Measurements from ENCODE around the gene LRPAP1. TPM values are rescaled to one million over a fixed set of nuclear protein-coding genes. Genes with fewer than 3 reads are reported as not detected.

LRPAP1 gene
- total and polyA plus RNA-seq, 9 donors: 74.3 to 179 (median 135) TPM

- Histone ChIP-seq H3K4me3 (no peak overlapping the region), H3K9me3 (no peaks in the 10 kb centered on the region), H3K27me3 (no peaks in the 10 kb centered on the region), H3K4me1 (ENCODE audit: insufficient read depth) (no peaks in the 10 kb centered on the region), H3K27ac (no peak overlapping the region), H3K36me3 (peaks cover 2% of the 10 kb centered on the region)
- intact Hi-C loops (cut with DNase I): no loop called here
- WGBS, 3 donors: 88 to 92% (median 90%) methylated on average over 31 of the region's 31 CpGs
- TF ChIP-seq POLR2A (IDR thresholded peaks at IDR 0.05) (no peak), EP300 (IDR thresholded peaks at IDR 0.05) (no peak)
- TF ChIP-seq, protein P1, sequence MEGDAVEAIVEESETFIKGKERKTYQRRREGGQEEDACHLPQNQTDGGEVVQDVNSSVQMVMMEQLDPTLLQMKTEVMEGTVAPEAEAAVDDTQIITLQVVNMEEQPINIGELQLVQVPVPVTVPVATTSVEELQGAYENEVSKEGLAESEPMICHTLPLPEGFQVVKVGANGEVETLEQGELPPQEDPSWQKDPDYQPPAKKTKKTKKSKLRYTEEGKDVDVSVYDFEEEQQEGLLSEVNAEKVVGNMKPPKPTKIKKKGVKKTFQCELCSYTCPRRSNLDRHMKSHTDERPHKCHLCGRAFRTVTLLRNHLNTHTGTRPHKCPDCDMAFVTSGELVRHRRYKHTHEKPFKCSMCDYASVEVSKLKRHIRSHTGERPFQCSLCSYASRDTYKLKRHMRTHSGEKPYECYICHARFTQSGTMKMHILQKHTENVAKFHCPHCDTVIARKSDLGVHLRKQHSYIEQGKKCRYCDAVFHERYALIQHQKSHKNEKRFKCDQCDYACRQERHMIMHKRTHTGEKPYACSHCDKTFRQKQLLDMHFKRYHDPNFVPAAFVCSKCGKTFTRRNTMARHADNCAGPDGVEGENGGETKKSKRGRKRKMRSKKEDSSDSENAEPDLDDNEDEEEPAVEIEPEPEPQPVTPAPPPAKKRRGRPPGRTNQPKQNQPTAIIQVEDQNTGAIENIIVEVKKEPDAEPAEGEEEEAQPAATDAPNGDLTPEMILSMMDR (IDR thresholded peaks at IDR 0.05): no peak
- DNase-seq: peak in 2 of 5 donors; percentile 15 to 25
Observed at GRCh38 chr4:3520796-3521600, 11.2 kb downstream of the LRPAP1 start.

DNA sequence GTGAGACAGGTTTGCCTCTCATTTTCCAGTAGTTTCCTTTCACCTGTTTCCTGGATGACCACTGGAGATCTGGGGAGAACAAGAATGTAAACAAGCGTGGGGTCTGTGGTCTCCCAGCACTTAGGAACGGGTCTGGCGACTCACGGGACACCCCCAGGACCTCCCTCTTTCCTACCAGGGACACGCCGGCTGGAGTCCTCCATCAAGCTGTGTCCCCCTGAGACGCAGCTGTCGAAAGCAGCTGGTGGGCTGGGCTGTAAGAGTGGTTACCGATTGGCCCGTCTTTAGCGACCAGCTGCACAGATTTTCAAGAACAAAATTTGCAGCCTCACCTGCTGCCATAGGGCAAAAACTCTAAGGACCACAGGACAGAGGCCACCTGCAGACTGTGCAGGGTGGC, 11.9 kb downstream of the LRPAP1 start:
- intact Hi-C loops (cut with DNase I): no loop called here
- WGBS, 3 donors: 82 to 89% (median 82%) methylated on average over 11 of the region's 11 CpGs
- DNase-seq: peak in 2 of 5 donors; percentile 13 to 24

GRCh38 chr4:3519468-3520264, 12.6 kb downstream of the LRPAP1 start:
- H3K4me3 ChIP-seq: no peak overlapping the region
- WGBS, 3 donors: 90 to 92% (median 92%) methylated on average over 23 of the region's 23 CpGs
- no peak overlapping the region for H3K27ac ChIP-seq
- intact Hi-C loops (cut with DNase I): no loop called here
- peak in 2 of 5 donors; percentile 7 to 14 for DNase-seq
- H3K9me3 ChIP-seq: no peaks in the 10 kb centered on the region
- no peaks in the 10 kb centered on the region for H3K27me3 ChIP-seq
- no peaks in the 10 kb centered on the region for H3K4me1 ChIP-seq (ENCODE audit: insufficient read depth)
- TF ChIP-seq EP300 (IDR thresholded peaks at IDR 0.05): no peak
- no peak for TF ChIP-seq POLR2A (IDR thresholded peaks at IDR 0.05)
- TF ChIP-seq, protein P1 (IDR thresholded peaks at IDR 0.05): no peak
- peaks cover 2% of the 10 kb centered on the region for H3K36me3 ChIP-seq

More for the DNA sequence above, 11.9 kb downstream of the LRPAP1 start:
- H3K4me1 ChIP-seq (ENCODE audit: insufficient read depth): no peaks in the 10 kb centered on the region
- no peak overlapping the region for H3K27ac ChIP-seq
- H3K36me3 ChIP-seq: peaks cover 2% of the 10 kb centered on the region
- H3K9me3 ChIP-seq: no peaks in the 10 kb centered on the region
- TF ChIP-seq POLR2A (IDR thresholded peaks at IDR 0.05) (no peak), EP300 (IDR thresholded peaks at IDR 0.05) (no peak)
- TF ChIP-seq, protein P1 (IDR thresholded peaks at IDR 0.05): no peak
- H3K4me3 ChIP-seq: no peak overlapping the region
- no peaks in the 10 kb centered on the region for H3K27me3 ChIP-seq

GRCh38 chr4:3518941-3519340, 13.3 kb downstream of the LRPAP1 start:
- Histone ChIP-seq H3K4me3 (no peak overlapping the region), H3K4me1 (ENCODE audit: insufficient read depth) (no peaks in the 10 kb centered on the region), H3K27me3 (no peaks in the 10 kb centered on the region), H3K36me3 (peaks cover 2% of the 10 kb centered on the region), H3K27ac (no peak overlapping the region), H3K9me3 (no peaks in the 10 kb centered on the region)
- TF ChIP-seq, protein P1 (IDR thresholded peaks at IDR 0.05): no peak
- no peak for TF ChIP-seq EP300 (IDR thresholded peaks at IDR 0.05)
- no peak for TF ChIP-seq POLR2A (IDR thresholded peaks at IDR 0.05)
- intact Hi-C loops (cut with DNase I): no loop called here
- 83 to 89% (median 88%) methylated on average over 18 of the region's 18 CpGs for WGBS, 3 donors
- DNase-seq: peak in 2 of 5 donors; percentile 12 to 15

Data from ovary (tissue), 9 donors.